ENCODE measurements around the gene PTBP1.

PTBP1 gene

DNA sequence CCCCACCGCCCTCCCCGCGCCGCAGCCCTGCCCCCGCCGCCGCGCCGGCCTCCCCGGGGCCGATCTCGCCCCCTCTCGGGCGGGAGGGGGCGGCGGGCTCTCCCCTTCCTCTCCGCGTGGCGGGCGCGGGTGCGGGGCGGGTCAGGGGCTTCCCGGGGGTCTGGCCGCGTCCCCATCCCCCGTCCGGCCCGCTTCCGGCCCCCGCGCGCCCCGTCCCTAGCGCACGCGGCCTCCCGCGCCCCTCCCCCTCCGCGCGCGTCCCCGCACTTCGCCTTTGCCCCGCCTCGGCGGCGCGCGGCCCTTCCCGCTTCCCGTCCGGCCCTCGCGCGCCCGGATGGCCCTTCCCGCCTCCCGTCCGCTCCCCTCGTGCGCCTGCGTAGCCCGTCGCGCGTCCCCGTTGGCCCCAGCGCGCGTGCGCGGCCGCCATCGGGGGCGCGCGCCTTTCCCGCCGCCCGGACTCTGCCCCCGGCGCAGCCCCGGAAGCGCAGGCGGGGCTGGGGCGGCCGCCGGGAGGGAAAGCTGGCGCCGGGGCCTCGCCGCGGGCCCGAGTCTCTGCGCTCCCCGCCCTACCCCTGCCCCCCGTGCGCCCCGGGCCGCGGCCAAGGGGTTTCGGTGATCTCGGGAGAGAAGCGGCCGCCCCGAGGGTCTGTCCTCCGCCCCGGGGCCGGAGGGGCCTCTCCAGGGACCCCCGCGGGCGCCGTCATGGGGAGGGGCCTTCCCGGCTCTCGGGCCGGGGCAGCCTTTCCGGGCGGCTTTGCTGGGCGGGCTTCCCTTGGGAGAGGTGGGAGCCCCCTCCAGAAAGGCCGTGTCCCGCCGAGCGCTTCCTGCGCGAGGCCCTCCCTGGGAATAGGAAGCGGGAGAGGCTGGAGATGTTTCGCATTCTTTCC lies 519 bp downstream of the PTBP1 start:
- DNase-seq (ENCODE audit: low read depth in 2 of 2): peak; percentile 83 to 93

GRCh38 chr19:798415-799075 lies 1.3 kb downstream of the PTBP1 start:
- DNase-seq (ENCODE audit: low read depth in 2 of 2): no peak

- no peak for DNase-seq (ENCODE audit: low read depth in 2 of 2)
Measured at GRCh38 chr19:799076-799881, 2.0 kb downstream of the PTBP1 start.

DNA sequence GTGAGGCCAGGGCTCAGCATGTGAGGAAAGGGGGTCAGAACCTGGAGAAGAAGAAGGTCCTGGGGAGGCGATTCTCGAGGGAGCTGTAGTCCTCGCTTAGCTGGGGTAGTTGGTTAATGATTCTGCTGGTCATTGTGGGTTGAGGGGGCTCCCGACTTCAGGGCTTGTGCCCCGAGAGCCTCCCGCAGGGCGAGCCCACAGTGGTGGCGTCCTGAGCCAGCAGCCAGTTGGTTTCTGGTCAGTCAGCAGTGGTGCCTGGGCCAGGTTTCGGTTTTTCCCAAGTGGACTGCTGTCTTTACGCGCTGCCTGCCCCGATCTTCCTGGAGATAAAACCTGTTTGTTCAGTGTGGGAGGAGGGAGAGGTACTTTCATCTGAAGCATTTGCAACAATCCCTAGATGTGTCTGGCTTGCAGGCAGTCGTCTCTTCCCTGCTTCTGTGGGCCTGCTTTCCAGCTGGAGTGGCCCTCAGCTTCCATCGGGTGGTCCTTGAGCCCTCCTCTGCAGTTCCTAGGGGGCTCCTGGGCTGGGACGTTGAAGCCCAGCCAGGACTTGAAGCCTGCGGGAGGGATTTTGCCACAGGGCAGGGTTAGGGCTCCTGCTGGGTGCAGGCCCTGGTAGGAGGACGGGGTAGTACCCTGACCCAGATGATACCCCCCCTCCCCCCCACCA lies 3.2 kb downstream of the PTBP1 start:
- DNase-seq (ENCODE audit: low read depth in 2 of 2): no peak

- DNase-seq (ENCODE audit: low read depth in 2 of 2): no peak
Measured at GRCh38 chr19:801030-801860, 4.0 kb downstream of the PTBP1 start.

GRCh38 chr19:801861-802497 lies 4.7 kb downstream of the PTBP1 start:
- DNase-seq (ENCODE audit: low read depth in 2 of 2): no peak

DNA sequence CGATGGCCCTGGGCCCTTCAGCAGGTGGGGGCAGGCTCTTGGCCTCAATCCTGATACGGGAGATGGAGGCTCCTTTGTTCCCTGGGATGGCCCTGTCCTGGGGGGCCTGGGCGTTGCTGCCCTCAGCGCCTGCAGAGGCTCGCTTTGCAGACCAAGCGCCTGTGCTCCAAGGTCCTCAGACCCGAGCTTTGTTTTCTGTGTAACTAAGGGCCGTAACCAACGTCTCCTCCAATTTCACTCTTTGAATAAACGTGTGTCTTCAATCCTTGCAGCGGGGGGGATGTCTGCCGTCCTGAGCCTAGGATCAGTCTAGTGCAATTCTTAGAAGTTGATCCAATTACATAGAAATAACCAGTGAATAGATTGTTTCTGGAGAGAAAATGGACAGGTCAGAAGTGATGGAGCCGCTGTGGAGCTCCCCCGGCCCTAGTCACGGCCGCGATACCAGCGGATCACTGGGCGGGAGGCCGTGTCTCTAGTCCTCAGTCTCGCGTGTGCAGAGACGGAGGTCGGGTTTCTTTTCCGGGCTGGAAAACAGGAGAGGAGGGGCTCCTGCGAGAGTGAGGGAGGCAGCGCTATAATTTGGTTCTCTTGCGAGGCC lies 5.3 kb downstream of the PTBP1 start:
- no peak for DNase-seq (ENCODE audit: low read depth in 2 of 2)

GRCh38 chr19:803099-803561 lies 5.9 kb downstream of the PTBP1 start:
- no peak for DNase-seq (ENCODE audit: low read depth in 2 of 2)

GRCh38 chr19:803686-804418 lies 6.6 kb downstream of the PTBP1 start:
- no peak for DNase-seq (ENCODE audit: low read depth in 2 of 2)

DNA sequence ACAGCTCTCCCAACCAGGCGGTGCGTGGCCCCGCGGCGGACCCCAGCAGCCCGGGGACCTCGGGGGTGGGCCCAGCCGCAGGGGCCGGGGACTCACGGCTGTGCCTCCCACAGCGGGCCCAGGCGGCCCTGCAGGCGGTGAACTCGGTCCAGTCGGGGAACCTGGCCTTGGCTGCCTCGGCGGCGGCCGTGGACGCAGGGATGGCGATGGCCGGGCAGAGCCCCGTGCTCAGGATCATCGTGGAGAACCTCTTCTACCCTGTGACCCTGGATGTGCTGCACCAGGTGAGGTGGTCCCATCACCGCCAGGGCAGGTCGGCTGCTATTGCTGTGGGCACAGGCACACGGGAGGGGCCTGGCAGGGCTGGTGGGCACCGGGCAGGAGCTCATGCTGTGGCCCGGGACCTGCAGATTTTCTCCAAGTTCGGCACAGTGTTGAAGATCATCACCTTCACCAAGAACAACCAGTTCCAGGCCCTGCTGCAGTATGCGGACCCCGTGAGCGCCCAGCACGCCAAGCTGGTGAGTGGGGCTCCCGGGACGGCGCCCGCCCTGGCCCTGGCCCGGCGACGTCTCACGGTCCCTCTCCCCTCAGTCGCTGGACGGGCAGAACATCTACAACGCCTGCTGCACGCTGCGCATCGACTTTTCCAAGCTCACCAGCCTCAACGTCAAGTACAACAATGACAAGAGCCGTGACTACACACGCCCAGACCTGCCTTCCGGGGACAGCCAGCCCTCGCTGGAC lies 7.3 kb downstream of the PTBP1 start:
- no peak for DNase-seq (ENCODE audit: low read depth in 2 of 2)

- DNase-seq (ENCODE audit: low read depth in 2 of 2): no peak
Measured at GRCh38 chr19:805166-805551, 7.9 kb downstream of the PTBP1 start.

DNA sequence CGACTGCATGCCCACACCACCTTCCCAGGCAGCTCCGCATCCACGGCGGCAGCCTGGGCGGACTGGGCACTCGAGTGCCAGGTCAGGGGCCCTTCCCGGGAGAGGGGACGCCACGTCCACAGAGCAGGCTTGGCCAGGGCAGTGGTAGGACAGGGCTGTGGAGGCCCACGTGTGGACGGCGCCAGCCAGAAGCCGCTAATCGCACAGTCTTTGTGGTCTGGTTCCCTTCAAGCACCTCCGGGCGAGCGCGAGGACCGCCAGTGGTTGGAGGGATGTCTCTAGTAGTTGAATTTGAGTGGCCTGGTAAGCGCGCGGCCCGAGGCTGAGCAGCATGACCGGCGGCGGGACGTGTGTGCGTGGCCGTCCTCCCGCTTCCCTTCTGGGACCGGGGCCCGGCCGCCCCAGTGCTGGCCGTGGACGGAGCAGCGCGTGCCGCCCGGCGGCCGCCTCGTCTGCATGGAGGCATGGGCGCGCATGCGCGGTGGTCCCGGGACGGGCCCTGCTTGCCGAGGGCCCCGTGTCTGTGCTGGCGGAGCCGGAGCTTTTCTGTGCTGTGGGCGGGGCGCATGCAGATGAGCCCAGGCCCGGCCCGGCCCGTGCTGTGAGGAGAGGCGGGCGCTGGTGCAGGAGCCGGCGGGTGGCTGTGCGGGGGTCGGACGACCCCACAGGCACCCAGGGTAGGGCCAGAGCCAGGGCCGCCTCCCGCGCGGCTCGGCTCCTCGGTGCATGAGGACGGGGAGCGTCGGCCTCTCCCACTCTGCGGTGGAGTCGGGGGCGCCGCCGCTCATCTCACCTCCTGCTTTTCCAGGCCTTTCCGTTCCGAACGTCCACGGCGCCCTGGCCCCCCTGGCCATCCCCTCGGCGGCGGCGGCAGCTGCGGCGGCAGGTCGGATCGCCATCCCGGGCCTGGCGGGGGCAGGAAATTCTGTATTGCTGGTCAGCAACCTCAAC lies 8.6 kb downstream of the PTBP1 start:
- DNase-seq (ENCODE audit: low read depth in 2 of 2): no peak

GRCh38 chr19:806815-807421 lies 9.7 kb downstream of the PTBP1 start:
- no peak for DNase-seq (ENCODE audit: low read depth in 2 of 2)

GRCh38 chr19:807627-808422 lies 10.6 kb downstream of the PTBP1 start:
- DNase-seq (ENCODE audit: low read depth in 2 of 2): no peak

- DNase-seq (ENCODE audit: low read depth in 2 of 2): no peak
Measured at GRCh38 chr19:808423-808775, 11.1 kb downstream of the PTBP1 start.

All from stimulated activated CD8-positive, alpha-beta memory T cell treated with anti-CD3 and anti-CD28 coated beads, Interleukin-2, amount 100 ng/mL, for 48 hours (primary cell).